HG02870 (cell line): ENCODE measurements around the gene KRT79.

Experiments used
- ATAC-seq: cut with Tn5 transposase; IDR thresholded peaks from one replicate; pipeline ENCODE4 v1.9.1; 2021; ENCODE audit warnings: mild to moderate bottlenecking, moderate library complexity; ENCODE audit not compliant: unreplicated experiment

KRT79 gene

GRCh38 chr12:52836042-52836466 is 1.9 kb upstream of the KRT79 start:
- no peak for ATAC-seq

GRCh38 chr12:52835271-52836041 is 1.3 kb upstream of the KRT79 start:
- no peak for ATAC-seq

- no peak for ATAC-seq
These were observed 553 bp upstream of the KRT79 start for GRCh38 chr12:52834727-52835001.

DNA sequence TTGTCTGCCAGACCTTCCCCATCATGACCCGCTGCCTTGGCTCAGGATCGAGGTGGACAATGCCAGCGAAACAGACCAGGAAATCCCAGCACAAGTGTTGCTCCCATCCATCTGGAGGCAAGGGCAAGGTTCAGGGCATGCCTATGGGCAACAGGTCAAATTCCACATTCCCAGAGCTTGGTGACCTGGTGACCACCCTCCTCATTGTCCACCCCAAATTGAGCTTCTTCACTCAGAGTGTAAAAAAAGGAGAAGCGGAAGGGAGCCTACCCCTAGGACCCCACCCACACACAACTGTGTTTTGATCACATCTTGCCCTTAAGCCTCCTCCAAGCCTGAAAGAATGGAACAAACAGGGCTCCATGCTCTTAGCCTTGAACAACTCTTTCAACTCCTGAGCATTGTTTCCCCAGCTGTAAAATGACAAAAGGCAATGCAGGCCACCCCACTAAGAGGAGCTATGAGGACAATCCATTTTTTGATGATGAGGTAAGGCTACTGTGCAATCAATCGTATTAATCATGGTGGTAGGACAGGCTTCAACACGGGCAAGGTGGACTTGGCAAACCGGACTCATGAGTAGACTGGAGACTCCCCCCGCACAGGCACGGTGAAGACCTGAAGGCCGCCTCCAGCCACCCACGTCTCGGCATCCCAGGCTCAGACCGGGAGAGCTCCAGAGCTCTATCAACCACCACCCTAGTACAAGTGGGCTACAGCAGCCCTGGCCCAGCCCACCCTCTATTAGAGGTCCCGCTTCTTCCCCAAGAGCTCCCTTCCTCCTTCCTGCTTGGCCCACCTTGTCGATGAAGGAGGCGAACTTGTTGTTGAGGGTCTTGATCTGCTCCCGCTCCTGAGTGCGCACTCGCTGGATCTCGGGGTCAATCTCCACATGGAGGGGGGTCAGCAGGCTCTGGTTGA is 866 bp downstream of the KRT79 start:
- no peak for ATAC-seq

DNA sequence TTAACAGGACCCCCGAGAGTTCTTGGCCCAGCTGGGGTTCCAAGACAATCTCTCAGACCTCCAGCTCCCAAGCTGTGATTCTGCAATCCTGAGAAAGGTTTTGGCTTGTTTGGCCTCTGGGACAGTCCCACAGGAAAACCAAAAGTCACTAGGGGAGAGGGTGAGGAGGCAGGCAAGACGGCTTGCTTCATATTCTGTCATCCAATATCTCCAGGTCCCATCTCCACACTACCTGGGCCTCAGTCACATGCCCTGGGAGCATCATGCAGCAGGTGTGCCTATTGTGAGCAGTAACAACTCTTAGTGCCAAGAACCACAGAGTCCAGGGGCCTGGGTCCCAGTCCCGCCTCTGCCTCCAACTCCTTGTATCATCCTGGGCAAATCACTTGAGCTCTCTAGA is 1.7 kb downstream of the KRT79 start:
- no peak for ATAC-seq

DNA sequence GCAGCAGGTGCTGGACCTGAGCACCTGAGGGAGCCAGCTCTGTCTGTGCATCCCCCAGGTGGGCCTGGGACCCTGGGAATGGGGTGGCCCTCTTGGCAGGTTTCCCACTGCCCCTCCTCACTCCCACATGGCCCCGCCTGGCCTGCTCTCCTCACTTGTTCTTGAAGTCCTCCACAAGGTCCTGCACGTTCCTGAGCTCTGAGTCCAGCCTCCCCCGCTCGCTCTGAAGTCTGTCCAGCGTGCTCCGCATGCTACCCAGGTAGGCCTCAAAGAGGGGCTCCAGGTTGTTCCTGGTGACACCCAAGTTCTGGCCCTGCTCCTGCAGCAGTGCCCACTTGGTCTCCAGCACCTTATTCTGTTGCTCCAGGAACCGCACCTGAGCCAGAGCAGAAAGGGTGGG is 2.9 kb downstream of the KRT79 start:
- no peak for ATAC-seq

DNA sequence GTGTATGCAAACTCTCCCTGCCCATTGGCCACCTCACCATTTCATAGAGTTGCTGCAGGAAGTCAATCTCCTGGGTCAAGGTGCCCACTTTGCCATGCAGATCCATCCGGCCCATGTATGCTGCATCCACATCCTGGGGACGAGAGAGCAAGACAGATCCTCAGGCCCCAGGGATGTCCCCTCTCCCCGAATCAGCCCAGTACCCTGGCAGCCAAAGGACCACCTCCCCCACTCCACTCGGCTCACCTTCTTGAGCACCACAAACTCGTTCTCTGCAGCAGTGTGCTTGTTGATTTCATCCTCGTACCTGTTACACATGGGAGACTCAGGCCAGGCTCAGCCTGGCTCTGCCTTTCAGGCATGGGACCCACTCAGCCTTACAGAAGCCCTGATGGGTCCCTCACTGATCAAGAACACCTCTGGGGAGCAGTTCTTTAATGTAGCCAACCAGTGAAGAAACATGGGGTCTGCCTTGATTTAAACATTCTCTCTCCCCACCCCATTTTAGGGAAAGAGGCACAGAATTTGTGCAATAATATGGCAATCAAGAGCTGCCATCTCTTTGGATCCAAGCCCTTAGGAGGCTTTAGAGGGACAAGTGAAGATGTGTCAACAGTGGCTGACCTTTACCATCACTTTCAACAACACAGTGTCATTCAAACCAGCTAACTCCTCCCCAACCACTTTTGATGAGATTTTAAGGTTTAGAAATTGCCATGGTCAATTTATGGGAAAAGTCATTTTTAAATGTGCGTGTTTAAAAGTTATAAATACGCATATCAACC is 3.9 kb downstream of the KRT79 start:
- ATAC-seq: no peak

DNA sequence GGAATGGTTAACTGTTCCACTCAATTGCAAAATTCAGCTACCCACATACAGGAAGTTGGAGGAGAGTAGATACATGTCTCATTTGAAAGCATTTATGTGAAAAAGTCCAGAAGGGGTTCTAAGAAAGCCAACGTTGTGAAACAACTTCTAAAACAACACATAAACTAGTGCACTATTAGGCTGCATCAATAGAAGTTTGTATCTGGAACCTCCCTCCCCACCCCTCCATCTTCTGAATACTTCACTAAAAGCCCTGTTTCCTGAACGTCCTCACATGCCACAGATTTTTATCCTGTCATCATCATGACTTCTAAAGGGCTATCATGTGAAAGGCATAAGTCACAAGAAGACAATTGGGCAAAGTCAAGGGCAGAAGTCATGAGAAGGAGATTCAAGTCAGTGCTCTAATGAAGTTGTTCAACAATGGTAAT is 5.5 kb downstream of the KRT79 start:
- ATAC-seq: no peak

- no peak for ATAC-seq
These were observed 6.0 kb downstream of the KRT79 start for GRCh38 chr12:52828156-52828555.

GRCh38 chr12:52827499-52828090 is 6.5 kb downstream of the KRT79 start:
- ATAC-seq: no peak

DNA sequence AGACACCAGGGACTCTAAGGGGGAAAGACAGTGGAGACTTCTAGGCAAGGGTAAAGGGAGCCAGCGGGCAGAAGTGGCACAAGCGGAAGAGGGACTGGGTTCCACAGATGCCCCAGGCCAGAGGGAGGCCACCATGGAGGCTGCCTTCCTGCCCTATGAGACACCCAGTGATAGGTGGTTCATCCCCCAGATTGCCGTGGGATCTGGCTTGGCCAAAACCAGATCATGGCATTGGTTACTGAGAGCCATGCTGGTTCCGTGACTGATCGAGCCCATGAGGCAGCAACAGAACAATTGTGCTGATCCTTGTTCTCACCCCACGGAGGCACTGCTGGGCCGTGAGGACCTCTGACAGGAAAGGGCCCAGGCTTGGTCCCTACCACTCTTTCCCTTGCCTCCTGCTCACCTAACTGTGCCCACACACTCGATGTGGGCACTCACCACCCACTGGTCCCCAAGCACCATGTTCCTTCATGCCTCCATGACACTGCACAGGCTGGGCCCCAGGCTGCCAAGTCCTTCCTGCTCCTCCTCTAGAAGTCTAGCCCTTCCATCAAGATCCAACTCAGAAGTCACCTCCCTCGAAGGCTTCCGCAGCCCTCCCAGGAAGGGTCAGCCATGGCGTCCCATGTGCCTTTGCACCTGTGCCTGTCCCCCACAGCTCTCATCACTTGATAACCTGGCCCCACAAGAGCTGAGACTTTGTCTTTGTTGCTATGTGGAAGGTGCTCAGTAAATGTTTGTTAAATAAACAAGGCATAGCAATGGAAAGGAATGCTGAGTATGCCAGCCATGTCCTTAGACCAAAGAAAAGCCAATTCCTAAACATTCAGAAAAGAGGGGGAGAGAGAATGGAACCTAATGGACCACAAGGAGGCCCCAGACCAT is 7.3 kb downstream of the KRT79 start:
- ATAC-seq: no peak

DNA sequence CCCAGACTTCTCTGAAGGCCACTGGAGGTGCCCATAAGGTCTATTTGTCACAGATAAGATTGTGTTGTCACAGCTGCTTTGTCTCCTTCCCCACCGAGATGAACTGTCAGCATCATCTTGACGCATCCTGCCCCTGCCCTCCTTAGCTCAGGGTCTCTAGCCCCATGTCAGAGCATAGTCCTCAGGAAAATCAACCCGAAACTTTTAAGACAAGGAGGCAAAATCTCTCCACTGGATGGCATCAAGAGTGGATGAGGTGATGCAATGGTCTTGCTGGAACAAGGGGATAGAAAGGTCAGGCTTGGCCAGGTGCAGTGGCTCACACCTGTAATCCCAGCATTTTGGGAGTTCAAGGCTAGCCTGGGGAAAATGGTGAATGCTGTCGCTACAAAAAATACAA is 8.2 kb downstream of the KRT79 start:
- no peak for ATAC-seq

DNA sequence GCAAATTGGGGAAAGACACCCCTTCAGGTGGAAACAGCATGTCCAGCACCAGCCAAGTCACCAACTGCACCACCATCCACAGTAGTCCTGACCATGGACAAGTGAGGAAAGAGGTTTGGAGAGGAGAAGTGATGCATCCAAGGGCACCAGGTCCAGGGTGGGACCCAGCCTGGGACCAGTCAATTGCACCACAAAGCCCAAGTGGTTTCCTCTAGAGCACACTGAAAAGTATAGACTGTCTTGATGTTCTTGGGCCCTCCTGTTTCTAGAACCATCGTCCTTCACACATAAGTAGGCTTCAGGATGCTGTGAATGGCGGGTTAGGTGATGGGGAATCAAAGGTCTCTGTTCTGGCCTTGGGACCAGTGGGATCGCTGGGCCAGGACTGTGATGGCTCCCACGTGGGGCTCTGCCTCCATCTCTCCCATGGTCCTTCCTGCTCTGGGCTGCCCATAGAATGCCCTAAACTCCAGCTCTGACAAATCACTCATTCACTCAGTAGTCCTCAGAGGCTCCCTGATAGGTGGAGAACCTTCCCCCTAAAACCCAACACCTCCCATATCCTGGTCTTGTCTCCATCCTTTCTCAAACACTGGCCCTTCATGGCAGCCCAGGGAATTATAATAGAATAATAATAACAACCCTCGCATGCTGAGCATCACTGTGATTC is 9.2 kb downstream of the KRT79 start:
- no peak for ATAC-seq

- no peak for ATAC-seq
These were observed 10.2 kb downstream of the KRT79 start for GRCh38 chr12:52823761-52824450.

DNA sequence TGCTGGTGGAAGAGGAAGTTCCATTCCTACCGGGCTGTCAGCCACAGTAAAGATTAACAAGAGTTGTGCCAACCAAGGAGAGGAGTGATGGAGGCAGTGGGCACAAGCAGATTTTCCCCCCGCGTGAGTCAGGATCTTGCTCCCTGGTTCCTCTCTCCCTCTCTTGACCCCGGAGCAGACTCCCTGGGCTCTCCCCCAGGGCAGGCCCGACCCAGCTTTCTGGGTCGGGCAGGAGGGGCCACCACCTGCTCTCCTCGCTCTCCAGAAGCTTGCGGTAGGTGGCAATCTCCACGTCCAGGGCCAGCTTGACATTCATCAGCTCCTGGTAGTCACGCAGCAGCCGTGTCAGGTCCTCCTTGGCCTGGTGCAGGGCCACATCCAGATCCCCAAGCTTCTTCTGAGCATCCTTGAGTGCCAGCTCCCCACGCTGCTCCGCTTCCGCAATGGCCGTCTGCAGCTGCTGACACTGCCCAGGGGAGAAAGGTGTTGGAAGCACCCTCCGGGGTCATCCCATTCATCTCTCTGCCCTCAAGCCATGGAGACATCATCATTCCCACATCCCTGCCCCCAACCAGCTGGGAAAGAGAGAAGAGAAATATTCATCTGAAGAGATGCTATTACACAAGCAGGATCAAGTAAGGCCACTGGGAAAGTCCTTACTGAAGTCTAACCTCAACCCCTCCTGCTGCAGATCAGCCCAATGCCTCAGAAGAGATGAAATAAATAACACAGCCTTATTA is 11.2 kb downstream of the KRT79 start:
- no peak for ATAC-seq

- no peak for ATAC-seq
These were observed 12.1 kb downstream of the KRT79 start for GRCh38 chr12:52821826-52822660.

DNA sequence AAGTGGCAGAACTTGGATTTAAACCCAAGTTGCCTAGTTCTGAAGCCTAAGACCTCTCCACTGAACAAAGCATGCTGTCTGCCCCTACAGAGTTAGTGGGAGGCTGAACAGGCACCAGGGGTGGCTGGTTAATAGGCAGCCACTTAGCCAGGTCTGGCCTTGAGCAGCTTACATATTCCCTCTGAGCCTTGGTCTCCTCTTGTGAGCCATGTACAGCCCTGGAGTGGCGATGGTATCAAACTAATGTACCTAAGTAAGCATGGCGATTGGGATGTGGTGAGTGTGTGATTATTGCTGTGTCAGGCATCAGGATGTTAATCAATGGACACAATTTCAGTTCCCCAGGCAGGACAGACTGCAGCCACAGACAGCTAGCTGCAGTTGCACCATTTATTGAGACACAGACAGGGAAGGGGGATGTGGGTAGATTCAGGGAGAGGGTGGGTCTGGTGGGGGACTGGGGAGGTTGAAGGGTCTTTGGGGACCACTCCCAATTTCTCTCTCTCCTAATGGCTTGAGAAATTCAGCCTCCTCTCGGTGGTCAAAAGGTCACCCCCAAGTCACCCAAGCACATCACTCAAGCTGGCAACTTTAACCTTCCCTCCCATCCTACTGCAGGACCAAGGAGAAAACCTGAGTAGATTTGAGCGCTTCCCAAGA is 12.9 kb downstream of the KRT79 start:
- no peak for ATAC-seq
